ENCODE results near the gene UBALD2. TPM values are rescaled to one million over a fixed set of nuclear protein-coding genes. Genes with fewer than 3 reads are reported as not detected.

UBALD2 gene
- 8.4 and 11.1 TPM in 2 replicates for total RNA-seq

GRCh38 chr17:76264755-76265623 lies at the start of gene UBALD2:
TSS of gene UBALD2 (plus strand) at chr17:76265348. CDS start at chr17:76265506, 158 bp downstream.

GRCh38 chr17:76240461-76241203 lies 24.5 kb upstream of the UBALD2 start, which contains the start of gene RNF157:
TSS of gene RNF157 (minus strand) at chr17:76240493. CDS start at chr17:76240240, 253 bp downstream.

GRCh38 chr17:76307966-76308338 lies 42.8 kb downstream of the UBALD2 start, which contains the start of gene QRICH2:
TSS of gene QRICH2 (minus strand) at chr17:76308276. CDS start at chr17:76307998, 278 bp downstream.

Small RNA genes within 50 kb of the gene (small RNA-seq; reads per million reads assigned to genes)
- gene RF00019 = not detected

Other genes with a start within 250 kb of the UBALD2 start
- not detected in 2 replicates for gene EVPL, start 238.0 kb upstream of the UBALD2 start, total RNA-seq
- gene SRP68, start 192.8 kb upstream of the UBALD2 start, total RNA-seq = 29.4 and 33.4 TPM in 2 replicates
- not detected in 2 replicates for gene GALR2, start 190.6 kb upstream of the UBALD2 start, total RNA-seq
- gene ZACN, start 186.2 kb upstream of the UBALD2 start, total RNA-seq = not detected in 2 replicates
- 102 and 107 TPM in 2 replicates for gene EXOC7, start 161.6 kb upstream of the UBALD2 start, total RNA-seq
- gene FOXJ1, start 124.1 kb upstream of the UBALD2 start, total RNA-seq = not detected in 2 replicates
- 0.29 and 0.65 TPM in 2 replicates for gene RNF157, start 24.9 kb upstream of the UBALD2 start, total RNA-seq
- 2.0 and 3.2 TPM in 2 replicates for gene QRICH2, start 42.9 kb downstream of the UBALD2 start, total RNA-seq
- 83.8 and 85.9 TPM in 2 replicates for gene PRPSAP1, start 88.6 kb downstream of the UBALD2 start, total RNA-seq
- gene SPHK1, start 119.3 kb downstream of the UBALD2 start, total RNA-seq = 138 and 156 TPM in 2 replicates
- 26.1 and 26.8 TPM in 2 replicates for gene UBE2O, start 187.8 kb downstream of the UBALD2 start, total RNA-seq
- gene AANAT, start 202.3 kb downstream of the UBALD2 start, total RNA-seq = not detected in 2 replicates
- 18.0 and 29.7 TPM in 2 replicates for gene RHBDF2, start 236.1 kb downstream of the UBALD2 start, total RNA-seq

Data from vein endothelial cell (primary cell).